Activated gamma-delta T cell (primary cell): ENCODE results near the gene SSTR4.

Experiments used
- DNase-seq: peaks from one replicate; lab custom pipeline; 2025; lab: John Stamatoyannopoulos, UW

Gene SSTR4

DNA sequence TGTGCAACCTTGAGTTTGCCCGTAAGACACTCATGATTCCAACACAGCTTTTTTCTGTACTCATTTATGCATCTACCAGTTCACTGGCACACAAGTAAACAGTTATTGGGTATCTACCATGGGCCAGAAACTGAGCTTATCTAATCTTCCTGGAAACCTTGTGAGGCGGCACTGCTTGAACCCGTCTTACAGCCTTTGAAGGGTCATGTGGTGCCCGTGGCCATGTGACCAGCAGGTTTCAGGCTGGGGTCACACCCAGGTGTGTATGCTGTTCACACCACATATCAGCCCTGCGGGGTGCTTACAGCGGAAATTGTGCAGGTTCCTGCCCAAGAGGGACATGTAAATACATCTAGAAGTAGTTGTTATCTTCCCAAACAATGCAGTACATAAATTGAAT lies 8.3 kb downstream of the SSTR4 start:
- DNase-seq = no peak

DNA sequence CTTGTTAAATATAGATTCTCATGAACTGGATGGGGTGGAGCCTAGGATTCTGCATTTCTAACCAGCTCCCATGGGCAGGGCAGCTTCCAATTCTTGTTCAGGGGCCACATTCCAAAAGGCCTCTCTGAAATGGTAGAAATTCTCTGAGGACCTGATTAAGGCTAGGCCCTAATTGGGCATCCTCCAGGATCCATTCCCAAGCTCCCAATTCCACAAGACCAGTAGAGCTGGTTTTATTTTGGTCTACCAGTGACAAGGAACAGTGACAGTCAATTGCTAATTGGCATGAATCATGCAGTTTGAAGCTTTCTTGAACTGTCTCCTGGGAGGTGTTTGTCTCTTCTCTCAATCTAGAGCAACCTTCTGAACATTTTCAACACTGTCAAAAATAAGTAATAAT lies 11.3 kb downstream of the SSTR4 start:
- no peak for DNase-seq

DNA sequence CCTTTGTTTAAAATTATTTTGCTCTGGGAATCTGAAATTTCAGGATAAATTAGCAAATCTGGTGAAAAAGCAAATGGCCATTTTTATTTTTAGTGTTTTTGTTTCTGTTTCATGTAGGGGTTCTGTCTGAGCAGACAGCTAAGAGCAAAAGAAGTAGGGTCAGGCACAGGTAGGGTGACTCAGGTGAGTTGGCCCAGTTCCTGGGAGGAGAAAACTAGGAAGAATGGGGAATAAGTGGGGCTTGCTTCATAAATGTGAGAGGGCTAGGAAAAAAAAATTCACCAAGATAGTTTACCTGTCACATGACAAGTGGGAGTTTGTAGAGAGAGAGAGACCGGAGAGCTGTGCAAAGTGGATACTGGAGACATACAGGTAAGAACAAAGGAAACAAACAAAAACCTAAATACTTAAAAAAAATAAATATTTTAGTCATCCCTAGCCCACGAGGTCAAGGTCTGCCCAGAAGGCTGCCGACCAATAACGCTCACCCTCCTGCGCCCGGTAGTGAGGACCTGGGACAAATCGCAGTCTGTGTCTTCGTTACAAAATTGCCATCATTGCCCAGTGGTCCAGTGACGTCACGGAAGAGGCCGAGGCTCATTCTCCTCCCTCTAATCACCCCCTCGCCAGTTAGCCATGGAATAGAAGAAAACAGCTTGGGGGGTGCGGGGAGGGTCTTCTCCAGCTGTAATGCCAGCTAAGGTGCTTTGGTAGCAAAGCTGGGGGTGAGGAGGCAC lies 12.1 kb downstream of the SSTR4 start:
- DNase-seq = no peak

DNA sequence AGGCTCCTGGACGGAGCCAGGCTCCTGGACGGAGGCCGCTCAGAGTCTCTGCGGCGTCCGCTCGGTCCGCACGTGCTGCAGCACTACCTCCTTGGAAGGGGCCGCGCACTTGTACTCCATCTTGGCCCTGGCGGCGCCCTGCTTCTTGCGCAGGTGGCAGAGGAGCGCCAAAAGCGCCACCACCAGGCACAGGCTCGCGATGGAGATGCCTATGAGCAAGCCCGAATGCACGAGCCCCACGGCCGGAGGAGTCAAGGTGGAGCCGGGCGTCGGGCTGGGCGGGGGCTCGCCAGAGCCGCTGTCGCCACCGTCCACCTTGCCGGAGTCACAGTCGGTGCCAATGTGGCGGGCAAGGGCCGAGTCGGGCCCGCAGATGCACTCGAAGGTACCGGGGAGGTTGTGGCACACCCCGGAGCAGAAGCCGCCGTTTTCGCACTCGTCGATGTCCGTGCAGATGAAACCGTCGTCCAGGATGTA lies 12.7 kb downstream of the SSTR4 start:
- DNase-seq = no peak

DNA sequence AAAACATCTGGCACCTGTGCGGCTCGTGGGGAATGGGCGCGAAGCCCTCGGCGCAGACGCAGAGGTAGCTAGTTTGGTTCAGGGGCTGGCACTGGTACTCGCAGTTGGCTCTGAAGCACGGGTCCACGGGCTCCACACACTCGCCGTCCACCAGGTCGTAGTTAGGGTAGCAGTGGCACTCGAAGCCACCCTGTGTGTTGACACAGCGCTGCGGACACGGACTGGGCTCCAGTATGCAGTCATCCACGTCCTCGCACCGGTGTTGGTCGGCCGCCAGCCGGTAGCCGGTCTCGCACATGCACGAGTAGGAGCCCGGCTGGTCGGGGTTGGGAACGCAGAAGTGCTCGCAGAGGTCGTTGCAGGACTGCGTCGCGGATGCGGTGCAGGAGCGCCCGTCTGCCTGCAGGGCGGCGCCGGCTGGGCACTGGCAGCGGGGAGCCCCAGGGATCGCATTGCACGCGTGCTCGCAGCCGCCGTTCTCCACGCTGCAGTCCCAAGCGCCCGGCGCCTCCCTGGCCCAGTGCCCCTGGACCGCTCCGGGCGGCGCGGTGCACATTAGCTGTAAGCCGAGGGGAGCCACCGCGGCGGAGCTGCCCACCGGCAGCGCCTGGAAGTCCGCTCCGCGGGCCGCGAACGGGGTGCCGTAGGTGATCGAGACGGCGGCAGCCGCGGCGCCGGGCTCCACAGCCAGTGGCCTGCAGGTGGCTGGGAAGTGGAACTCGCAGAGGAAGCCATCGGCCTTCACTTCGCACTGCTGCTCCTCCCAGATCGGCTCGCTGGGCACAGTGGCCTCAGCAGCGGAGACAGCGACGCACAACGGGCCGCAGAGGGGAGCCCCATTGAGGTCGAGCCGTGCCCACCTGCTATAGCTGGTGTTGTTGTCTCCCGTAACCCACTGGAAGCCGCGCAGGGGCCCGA lies 13.4 kb downstream of the SSTR4 start:
- DNase-seq = no peak

DNA sequence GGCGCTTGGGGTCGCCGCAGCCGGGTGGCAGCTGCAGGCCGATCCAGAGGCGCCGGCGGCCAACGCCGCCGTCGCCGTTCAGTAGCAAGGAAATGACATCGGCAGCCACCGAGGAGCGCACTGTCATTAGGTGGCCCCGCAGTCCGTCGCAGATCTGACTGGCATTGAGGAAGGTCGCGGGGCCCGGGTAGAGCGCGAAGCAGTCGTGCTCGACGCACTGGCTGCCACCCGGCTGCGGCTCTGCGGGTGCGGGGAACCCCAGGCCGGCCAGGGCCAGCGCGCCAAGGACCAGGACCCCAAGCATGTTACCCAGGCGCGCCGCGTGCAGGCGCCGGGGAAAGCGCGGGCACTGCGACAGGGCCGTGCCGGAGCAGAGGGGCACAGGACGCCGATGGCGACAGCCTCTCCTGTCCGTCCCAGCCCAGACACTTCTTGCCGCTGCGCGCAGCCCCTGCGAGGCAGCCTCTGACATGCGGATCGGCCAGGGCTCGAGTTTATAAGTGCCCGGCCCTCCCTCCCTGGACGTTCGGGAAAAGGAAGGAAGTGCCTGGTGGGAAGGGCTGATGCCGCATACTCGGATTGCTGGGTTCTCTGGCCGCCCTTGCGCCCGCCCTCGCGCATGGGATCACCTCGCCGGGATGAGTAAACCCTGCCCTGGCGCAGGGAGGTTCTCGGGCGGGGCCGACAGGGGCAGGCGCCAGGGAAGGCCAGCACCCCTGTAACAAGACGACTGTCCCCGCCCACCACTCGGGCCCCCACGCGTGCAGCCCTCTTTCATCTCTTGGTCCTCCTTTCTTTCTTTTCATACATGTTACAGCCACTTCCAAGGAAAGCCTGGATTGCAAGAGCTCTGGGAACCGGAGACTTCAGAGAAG lies 14.3 kb downstream of the SSTR4 start, which contains the start of gene THBD:
THBD (minus strand) TSS at position 472 of the 875 bp plus-strand sequence; CDS start at position 304, 168 bp downstream.
- no peak for DNase-seq

DNA sequence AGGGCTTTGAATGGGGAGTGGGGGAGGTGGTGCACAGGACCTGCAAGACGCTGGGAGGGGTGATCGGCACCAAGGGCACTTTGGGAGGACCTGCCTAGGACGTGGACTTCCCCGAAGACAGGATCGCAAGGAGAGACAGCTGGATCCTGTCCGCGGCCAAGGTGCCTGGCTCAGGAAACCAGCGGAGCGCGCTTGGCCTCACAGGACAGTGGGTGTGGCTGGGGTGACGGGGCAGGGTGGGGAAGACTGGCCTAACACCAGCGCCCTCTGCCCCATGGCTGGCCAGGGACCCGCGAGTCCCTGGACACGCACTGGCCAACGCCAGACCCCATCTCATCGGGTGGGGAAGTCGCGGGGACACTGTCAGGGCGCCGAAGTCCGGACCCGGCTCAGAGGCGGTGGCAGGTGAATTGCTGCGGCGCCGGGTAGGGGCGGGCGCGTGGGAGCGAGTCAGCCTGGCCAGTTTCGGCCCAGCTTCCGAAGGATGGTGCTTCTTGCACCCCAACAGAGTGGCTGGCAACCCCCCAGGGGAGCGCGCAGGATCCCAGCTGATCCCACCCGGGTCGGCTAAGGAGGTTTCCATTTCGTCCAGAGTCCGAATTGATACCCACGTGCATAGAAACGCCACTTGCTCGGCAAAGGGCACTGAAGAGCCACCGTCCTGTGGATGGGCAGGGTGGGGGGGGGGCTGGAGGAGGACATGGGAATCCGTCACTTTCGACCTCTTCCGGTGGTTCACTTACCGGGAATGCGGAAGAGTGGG lies 15.1 kb downstream of the SSTR4 start:
- DNase-seq = no peak

DNA sequence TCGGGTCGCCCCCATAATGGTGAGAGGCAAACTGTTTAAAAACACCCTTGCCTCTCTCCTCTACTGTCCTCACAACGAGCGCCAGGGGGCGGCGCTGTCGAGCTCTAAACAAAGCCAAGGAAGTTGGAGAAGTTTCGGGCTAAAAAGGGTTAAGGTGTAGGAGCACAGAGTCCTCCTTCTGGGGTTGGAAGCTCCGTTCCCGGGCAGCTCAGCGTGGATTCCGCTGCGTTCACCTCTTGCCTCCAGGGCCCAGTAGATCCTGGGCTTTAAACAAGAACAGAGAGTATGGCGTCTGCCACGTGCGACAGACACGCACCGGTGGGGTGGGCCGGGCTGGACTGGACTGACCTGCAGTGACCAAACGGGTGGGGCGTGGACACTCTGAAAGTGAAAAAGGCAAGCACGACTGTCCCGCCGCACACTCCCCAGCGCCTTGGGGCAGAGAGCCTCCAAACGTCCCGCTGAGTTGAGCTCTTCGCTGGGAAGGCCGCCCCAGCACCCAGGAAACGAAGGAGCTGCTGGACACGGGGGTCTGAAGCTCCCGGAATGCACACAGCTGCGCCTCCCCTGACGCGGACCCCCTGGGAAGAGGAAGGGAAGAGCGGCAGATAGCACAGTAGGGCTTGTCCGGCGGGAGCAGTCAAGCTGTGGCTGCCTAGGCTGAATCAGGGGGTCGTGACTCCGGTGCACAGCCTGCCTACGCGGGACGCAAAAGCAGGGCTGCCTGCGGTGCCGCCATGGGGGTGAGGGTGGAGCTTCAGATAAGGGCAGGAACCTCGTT lies 15.9 kb downstream of the SSTR4 start:
- no peak for DNase-seq

DNA sequence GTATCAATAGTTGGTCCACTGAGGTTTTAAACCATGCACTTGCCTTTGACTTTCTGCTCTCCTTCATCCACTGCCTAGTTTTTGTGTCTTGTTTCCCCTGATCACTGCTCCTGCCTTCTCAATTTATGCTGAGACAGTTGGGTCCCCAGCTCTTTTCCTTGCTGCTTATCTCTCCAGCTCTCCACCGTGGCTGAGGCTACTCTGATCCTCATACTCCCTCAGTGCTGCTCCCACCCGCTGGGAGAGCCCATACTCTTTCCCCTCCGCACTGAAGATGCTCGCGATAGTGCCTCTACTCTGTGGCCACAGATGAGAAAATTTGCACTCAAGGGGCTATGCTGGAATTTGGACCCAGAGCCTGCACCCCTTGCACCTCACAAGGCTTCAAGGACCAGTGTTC lies 17.8 kb downstream of the SSTR4 start:
- DNase-seq = no peak

DNA sequence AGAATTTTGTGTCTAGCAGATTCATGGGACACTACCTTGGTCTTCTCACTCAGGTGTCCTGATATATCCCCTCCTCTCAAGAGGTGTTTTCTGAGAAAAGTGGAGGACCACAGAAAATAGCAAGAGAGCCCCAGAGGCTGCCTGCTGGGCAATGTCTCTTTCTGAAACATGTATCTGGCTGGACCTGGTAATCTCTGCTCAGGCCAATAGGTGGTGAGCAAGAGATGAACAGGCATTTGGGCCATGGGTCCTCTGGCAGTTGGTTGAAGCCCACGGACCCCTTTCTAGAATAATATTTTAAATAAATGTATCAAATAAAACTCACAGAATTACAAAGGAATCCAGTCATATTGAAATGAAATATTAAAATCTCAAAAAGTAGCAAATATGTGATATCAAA lies 23.1 kb downstream of the SSTR4 start:
- DNase-seq = no peak

DNA sequence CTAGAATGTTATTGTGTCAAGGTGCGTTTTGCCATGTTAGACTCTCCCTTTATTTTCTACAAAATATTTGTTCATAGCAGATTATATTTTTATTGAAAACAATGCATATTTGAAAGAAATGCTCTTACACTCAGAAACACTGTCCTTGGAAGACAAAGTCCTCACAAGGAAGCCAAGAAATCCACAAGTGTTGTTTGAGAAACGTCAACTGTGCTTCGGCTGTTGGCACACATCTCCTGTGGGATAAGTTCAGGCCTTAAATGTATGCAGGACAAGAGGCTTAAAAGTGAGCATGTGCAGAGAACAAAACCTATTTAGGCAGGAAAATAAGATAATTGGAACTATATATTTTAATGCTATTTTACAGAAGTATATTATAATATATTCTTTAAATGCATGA lies 23.9 kb downstream of the SSTR4 start:
- no peak for DNase-seq

DNA sequence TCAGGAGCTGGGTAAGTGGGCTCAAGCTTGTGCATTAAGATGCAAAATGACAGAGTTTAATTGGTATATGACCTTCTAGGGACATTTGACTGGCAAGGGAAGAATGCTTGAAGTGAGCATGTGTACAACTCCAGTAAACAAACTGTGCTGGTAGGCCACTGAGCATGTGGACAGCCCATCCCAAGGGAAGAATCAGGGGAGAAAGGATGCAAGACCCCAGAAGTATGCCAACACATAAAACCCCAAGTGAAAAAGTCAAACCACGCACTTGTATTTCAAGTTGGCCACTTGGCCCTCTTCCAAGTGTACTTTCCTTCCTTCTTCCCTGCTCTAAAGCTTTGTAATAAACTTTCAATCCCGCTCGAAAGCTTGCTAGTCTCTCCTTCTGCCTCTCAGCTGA lies 24.7 kb downstream of the SSTR4 start:
- no peak for DNase-seq

DNA sequence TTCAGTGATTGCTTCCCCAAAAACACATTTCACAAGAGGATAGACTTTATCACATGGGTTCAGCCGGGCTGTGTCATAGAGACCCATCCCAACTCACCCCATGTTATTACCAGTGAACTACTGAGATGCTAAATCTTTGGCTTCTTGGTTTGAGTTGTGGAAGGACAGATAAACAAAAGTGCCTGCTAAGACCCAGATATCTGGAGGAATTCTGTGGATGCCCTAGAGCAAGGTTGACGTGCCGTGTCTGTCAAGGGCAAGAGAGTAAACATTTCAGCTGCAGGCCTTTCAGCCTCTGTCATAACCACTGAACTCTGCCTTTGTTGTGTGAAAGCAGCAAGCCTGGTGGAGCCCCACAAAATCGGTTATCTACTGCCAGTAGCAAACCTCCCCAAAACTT lies 25.5 kb downstream of the SSTR4 start:
- no peak for DNase-seq

DNA sequence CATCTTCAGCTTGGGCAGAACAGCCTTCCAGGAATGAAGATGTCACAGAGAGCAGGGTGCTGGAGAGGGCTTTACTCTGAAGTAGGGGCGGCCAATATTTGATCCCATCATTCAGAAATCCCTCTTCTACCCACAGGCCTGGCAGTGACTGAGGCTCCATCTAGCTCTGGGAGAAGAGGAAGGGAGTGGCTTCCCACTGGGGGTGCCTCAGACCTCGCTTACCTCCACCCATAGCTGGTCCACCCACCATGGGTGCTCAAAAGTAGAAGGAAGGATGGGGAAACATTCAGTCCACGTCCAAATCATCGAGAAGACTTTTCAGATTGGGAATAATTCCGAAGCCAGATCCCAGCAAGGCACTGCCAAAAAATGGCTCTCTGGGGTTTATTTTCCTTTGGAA lies 26.1 kb downstream of the SSTR4 start:
- DNase-seq = no peak

DNA sequence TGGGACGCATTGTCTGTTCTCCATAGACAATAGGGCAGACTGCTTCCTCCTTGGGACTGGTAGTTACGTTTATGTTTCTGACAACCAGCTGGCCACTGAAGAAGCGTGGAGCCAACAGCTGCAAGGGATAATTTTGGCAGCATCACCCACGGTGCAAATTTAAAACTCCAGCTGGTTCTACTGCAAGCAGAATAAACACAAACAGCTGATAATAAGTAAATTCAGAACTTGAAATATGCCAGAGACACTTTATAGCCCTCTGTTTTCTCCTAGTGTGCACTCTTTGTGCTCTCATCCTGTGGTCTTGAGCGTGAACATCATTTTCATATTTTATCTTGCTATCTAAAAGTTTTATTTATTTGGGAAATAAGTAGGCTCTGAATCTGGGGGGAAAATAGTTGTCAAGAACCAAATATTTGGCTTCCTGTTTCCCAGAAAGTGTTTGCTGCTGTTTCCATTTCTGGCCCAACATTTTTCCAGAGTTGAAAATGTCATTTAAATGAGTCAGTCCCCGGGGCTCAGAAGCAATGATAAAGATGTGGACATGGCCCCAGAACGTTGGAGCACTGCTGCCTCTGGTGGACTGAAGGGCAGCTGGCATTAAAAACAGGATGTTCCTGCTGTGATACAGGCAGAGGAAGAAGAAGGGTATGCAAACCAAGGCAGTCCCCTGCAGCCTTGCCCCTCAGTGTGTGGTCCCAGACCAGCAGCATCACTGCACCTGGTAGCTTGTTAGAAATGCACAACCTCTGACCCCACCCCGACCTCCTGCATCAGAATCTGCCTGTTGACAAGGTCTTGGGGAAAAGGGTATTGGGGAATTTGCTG lies 26.8 kb downstream of the SSTR4 start:
- no peak for DNase-seq

DNA sequence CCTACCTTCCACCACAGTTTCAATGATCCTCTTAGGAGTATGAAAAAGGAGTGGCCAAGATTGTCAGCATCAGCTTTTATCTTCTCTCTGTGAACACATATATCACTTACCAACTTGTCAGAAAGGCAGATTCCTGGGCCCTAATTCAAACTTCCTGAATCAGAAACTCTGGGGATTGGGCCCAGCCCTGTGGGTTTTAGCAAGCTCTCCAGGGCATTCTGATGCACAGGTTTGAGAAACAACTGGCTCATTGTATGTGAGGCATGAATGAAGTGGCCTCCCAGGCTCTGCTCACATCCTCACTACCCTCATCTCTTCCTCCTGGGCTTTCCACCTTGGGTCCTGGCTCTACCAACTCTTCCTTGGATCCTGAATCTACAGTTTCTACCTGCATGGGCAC lies 27.5 kb downstream of the SSTR4 start:
- DNase-seq = no peak

DNA sequence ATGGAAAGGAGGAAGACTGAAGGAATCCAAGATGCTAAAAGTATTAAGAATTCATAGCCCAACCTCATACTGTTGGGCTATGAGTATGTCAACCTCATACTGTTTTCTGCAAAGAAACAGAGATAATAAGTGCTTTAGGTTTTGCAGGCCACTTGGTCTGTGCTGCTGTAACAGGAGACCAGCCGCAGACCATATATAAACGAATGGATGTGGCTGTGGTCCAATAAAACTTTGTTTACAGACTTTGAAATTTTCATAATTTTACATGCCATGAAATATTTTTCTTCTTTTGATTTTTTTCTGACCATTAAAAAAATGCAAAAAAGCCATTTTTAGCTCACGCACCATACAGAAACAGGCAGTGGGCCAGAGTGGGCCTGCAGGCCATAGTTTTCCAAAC lies 28.1 kb downstream of the SSTR4 start:
- DNase-seq = no peak

DNA sequence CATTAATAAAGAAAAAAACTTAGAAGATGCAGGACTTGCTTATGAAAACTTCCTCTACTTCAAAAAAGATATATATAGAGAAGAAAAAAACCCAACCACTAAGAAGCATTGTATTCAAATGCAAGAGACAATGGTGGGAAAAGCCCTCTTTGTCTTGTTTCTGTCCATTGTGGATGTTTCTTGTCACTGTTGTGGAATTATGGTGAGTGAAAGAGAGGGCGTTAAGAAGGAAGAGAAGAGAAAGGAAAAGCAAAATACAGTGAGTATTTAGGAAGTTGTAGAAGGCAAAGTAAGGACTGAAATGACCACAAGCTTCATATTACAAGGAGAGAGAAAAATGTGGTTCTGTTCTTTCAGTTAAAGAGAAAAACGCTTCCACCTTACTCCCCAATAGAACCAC lies 28.5 kb downstream of the SSTR4 start:
- no peak for DNase-seq
